ENCODE measurements around the gene PPP1R27. TPM values are rescaled to one million over a fixed set of nuclear protein-coding genes. Genes with fewer than 3 reads are reported as not detected.

The PPP1R27 gene
- total and polyA plus RNA-seq, 8 donors, result 0.58 to 2.0 TPM; not detected in 6

GRCh38 chr17:81810476-81810875 lies 24.4 kb downstream of the PPP1R27 start:
- 70 to 78% (median 76%) methylated on average over 8 of the region's 8 CpGs for WGBS, 5 donors
- Histone ChIP-seq H3K36me3 (no peaks in the 10 kb centered on the region), H3K9me3 (no peaks in the 10 kb centered on the region), H3K27me3 (peaks cover under 1 to 96% (median 62%) of the 10 kb centered on the region in 3 donors), H3K27ac (no peak overlapping the region), H3K4me1 (peaks cover 0 to 10% (median 9%) of the 10 kb centered on the region in 4 donors), H3K4me3 (no peak overlapping the region)
- intact Hi-C loops (cut with DNase I; ENCODE audit: low total_unique reads), result no loop called here
- no peak for TF ChIP-seq EP300 (IDR thresholded peaks at IDR 0.05)
- TF ChIP-seq POLR2AphosphoS5 (IDR thresholded peaks at IDR 0.05), result no peak
- no peak for TF ChIP-seq POLR2A (IDR thresholded peaks at IDR 0.05)
- TF ChIP-seq, protein P1, sequence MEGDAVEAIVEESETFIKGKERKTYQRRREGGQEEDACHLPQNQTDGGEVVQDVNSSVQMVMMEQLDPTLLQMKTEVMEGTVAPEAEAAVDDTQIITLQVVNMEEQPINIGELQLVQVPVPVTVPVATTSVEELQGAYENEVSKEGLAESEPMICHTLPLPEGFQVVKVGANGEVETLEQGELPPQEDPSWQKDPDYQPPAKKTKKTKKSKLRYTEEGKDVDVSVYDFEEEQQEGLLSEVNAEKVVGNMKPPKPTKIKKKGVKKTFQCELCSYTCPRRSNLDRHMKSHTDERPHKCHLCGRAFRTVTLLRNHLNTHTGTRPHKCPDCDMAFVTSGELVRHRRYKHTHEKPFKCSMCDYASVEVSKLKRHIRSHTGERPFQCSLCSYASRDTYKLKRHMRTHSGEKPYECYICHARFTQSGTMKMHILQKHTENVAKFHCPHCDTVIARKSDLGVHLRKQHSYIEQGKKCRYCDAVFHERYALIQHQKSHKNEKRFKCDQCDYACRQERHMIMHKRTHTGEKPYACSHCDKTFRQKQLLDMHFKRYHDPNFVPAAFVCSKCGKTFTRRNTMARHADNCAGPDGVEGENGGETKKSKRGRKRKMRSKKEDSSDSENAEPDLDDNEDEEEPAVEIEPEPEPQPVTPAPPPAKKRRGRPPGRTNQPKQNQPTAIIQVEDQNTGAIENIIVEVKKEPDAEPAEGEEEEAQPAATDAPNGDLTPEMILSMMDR (IDR thresholded peaks at IDR 0.05), result no peak
- no peak for DNase-seq

GRCh38 chr17:81809556-81809998 lies 25.3 kb downstream of the PPP1R27 start:
- Histone ChIP-seq H3K36me3 (no peaks in the 10 kb centered on the region), H3K27me3 (peaks cover 10 to 97% (median 71%) of the 10 kb centered on the region in 3 donors), H3K27ac (no peak overlapping the region), H3K4me3 (no peak overlapping the region), H3K4me1 (peaks cover 7 to 18% (median 12%) of the 10 kb centered on the region in 4 donors), H3K9me3 (no peaks in the 10 kb centered on the region)
- no peak for TF ChIP-seq EP300 (IDR thresholded peaks at IDR 0.05)
- TF ChIP-seq POLR2AphosphoS5 (IDR thresholded peaks at IDR 0.05), result no peak
- TF ChIP-seq, protein P1 (IDR thresholded peaks at IDR 0.05), result no peak
- no peak for TF ChIP-seq POLR2A (IDR thresholded peaks at IDR 0.05)
- intact Hi-C loops (cut with DNase I; ENCODE audit: low total_unique reads), result no loop called here
- no peak for DNase-seq
- 68 to 78% (median 70%) methylated on average over 7 of the region's 7 CpGs for WGBS, 5 donors

DNA sequence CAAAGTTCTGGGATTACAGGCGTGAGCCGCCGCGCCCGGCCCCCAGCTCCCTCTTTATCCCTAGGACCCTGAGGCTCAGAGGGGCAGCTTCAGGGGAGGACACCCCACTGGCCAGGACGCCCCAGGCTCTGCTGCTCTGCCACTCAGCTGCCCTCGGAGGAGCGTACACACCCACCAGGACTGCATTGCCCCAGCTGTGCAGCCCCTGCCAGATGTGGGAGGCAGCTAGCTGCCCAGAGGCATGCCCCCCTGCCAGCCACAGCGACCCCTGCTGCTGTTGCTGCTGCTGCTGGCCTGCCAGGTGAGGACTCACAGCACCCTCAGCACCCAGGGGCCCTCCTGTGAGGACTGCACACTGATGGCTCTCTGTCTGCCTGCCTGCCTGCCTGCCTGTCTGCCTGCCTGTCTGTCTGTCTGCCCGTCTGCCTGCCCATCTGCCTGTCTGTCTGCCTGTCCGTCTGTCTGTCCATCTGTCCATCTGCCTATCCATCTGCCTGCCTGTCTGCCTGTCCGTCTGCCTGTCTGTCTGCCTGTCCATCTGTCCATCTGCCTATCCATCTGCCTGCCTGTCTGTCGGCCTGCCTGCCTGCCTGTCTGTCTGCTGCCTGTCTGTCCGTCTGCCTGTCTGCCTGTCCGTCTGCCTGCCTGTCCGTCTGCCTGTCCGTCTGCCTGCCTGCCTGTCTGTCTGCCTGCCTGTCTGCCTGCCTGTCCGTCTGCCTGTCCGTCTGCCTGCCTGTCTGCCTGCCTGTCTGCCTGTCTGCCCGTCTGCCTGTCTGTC lies 25.9 kb downstream of the PPP1R27 start:
- no peak for DNase-seq
- TF ChIP-seq POLR2A (IDR thresholded peaks at IDR 0.05) (no peak), POLR2AphosphoS5 (IDR thresholded peaks at IDR 0.05) (no peak), EP300 (IDR thresholded peaks at IDR 0.05) (no peak)
- TF ChIP-seq, protein P1 (IDR thresholded peaks at IDR 0.05), result no peak
- H3K27me3 ChIP-seq, result peaks cover 16 to 100% (median 77%) of the 10 kb centered on the region in 3 donors
- peaks cover 13 to 24% (median 18%) of the 10 kb centered on the region in 4 donors for H3K4me1 ChIP-seq
- no peak overlapping the region for H3K4me3 ChIP-seq
- H3K9me3 ChIP-seq, result no peaks in the 10 kb centered on the region
- H3K27ac ChIP-seq, result no peak overlapping the region
- no peaks in the 10 kb centered on the region for H3K36me3 ChIP-seq
- intact Hi-C loops (cut with DNase I; ENCODE audit: low total_unique reads), result no loop called here
- 75 to 79% (median 78%) methylated on average over 19 to 20 of the region's 20 CpGs for WGBS, 5 donors

GRCh38 chr17:81807839-81808238 lies 27.0 kb downstream of the PPP1R27 start:
- Histone ChIP-seq H3K9me3 (no peaks in the 10 kb centered on the region), H3K27me3 (peaks cover 27 to 100% (median 87%) of the 10 kb centered on the region in 3 donors), H3K4me1 (peaks cover 18 to 34% (median 24%) of the 10 kb centered on the region in 4 donors), H3K4me3 (no peak overlapping the region), H3K36me3 (no peaks in the 10 kb centered on the region), H3K27ac (no peak overlapping the region)
- WGBS, 5 donors, result 23 to 70% (median 55%) methylated on average over 3 to 13 of the region's 13 CpGs
- TF ChIP-seq POLR2A (IDR thresholded peaks at IDR 0.05), result no peak
- no peak for TF ChIP-seq POLR2AphosphoS5 (IDR thresholded peaks at IDR 0.05)
- TF ChIP-seq, protein P1 (IDR thresholded peaks at IDR 0.05), result no peak
- TF ChIP-seq EP300 (IDR thresholded peaks at IDR 0.05), result no peak
- intact Hi-C loops (cut with DNase I; ENCODE audit: low total_unique reads), result no loop called here
- DNase-seq, result no peak
